HG03097 (cell line): Measurements from ENCODE around the gene PSAP.

Experiments used
- ATAC-seq: cut with Tn5 transposase; IDR thresholded peaks from one replicate; pipeline ENCODE4 v1.9.1; 2021; ENCODE audit not compliant: unreplicated experiment, low FRiP score

The PSAP gene

DNA sequence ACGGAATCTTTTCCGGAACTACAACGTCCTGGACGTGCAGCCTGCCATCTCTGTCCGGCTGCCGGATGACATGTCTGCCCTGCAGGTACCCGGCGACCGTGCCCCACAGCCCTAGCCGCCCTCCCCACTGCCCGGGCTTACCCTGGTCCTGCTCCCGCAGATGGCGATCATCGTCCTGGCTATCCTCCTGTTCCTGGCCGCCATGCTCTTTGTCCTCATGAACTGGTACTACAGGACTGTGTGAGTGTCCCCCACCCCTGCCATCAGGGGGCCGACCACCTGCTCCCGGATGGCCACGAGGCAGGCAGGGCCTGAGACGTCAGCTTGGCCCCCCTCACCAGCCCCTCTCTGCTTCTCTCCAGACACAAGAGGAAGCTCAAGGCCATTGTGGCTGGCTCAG, 39.7 kb downstream of the PSAP start:
- no peak for ATAC-seq

DNA sequence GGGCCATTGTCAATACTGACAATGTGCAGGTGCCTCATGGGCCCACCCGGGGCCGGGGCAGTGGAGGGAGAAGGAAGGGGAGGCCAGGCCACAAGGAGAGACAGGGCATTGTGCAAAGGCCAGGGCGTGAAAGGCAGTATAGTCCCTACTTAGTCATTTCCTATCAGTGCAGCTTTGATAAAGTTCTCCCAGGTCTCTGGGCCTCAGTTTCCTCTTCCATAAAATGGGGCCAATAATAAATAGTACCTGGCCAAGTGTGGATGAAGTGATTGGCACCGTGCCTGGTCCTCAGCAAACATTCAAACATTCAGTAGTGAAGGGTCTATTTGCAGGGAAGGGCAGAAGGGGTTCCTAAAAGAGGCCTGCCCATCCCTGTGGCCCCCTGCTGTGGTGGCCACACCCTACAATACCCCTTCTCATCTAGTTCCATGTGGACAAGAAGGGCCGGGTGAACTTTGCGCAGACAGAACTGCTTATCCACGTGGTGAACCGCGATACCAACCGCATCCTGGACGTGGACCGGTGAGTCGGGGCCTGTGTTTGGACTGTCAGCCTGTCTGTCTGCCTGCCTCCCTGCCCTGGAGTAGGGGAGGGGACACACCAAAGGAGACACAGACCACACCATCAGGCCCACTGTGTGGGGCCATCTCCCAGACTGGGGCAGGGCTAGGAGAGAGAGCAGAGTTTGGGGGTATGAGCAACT, 40.9 kb downstream of the PSAP start:
- no peak for ATAC-seq

DNA sequence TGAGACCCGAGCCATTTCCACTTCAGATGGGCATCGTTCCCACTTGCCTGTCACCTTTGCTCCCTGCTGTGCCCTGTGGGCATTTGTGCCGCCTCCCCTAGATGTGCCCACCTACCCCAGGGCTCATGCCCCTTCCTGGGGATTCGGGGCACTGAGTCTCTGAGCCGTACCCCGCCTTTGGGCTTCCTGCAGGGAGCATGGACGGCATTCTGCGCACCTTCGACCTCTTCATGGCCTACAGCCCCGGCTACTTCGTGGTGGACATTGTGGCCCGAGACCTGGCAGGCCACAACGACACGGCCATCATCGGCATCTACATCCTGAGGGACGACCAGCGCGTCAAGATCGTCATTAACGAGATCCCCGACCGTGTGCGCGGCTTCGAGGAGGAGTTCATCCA, 41.4 kb downstream of the PSAP start:
- ATAC-seq = no peak

DNA sequence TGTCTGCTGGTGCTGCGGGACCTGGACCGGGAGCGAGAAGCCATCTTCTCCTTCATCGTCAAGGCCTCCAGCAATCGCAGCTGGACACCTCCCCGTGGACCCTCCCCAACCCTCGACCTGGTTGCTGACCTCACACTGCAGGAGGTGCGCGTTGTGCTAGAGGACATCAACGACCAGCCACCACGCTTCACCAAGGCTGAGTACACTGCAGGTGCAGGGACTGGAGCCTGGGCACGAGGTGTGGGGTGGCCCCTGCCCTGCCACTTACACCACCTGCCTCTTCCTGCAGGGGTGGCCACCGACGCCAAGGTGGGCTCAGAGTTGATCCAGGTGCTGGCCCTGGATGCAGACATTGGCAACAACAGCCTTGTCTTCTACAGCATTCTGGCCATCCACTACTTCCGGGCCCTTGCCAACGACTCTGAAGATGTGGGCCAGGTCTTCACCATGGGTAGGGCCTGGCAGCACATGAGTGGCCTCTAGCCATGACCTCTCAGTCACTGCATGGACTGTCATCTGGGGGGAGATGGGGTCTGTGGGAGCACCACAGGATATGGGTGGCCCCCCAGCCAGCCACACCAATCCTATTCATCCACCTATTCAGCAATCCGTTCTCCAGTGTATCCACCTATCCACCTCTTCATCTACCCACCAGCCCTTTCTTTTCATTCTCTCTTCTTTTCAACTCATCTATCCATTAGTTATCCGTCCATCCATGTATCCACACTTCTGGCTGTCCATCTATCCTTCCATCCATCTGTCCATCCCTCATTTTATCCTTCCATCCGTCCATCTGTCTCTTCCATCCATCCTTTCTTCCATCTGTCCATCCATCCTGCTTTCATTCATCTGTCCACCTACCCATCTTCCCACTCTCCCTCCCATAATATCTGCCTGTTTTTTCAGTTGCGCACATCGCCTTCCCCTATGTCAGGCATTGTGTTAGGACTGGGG, 43.2 kb downstream of the PSAP start:
- no peak for ATAC-seq

DNA sequence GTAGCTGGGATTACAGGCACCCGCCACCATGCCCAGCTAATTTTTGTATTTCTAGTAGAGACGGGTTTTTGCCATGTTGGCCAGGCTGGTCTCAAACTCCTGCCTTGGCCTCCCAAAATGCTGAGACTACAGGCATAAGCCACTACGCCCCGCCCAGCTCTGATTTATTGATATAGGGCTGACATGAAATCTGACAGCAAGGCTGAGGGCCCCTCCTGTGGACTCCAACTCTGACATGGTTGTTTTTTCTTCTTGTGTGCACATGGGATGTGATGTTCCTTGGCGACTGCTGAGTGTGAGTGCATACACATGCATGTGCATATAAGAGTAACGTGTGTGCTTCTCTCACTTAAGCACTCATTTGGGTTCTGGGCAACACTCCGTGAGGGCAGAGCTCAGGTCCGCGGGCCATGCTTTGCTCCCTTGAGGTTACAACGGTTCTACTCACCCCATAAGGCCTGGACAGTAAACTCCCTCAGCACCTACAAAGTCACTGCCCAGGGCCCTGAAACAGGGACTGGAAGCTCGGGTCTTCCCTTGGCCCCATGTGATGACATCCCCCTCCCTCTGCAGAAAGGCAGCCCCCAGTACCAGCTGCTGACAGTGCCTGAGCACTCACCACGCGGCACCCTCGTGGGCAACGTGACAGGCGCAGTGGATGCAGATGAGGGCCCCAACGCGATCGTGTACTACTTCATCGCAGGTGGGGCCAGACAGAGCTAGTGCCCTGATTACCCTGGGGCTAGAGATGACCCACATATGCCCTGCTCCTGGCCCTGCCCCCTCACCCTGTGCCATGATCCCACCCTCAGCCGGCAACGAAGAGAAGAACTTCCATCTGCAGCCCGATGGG, 44.1 kb downstream of the PSAP start:
- ATAC-seq = no peak

DNA sequence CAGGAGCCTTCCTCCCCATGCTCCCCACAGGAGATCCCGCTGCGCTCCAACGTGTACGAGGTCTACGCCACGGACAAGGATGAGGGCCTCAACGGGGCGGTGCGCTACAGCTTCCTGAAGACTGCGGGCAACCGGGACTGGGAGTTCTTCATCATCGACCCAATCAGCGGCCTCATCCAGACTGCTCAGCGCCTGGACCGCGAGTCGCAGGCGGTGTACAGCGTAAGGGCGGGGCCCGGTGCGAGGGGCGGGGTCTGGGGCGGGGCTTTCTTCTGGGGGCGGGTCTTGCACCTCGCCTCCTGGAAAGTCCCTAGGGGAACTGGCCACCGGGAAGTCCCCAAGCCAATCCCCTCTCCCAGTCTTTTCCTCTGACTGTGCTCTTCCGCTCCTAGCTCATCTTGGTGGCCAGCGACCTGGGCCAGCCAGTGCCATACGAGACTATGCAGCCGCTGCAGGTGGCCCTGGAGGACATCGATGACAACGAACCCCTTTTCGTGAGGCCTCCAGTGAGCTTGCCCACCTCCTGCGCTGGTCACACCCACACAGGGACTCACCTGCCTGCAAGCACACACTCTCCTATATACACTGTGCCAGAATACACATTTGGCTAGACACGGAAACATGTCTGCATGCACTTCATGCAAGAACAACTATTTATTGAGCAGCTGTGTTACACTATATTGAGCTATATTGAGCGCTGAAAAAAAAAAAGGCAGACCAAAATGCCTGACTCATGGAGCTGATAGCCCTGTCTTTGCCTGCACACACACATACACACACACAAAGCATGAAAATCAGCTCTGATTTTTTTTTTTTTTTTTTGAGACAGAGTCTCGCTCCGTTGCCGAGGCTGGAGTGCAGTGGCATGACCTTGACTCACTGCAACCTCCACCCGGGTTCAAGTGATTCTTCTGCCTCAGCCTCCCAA, 45.0 kb downstream of the PSAP start:
- ATAC-seq = no peak

DNA sequence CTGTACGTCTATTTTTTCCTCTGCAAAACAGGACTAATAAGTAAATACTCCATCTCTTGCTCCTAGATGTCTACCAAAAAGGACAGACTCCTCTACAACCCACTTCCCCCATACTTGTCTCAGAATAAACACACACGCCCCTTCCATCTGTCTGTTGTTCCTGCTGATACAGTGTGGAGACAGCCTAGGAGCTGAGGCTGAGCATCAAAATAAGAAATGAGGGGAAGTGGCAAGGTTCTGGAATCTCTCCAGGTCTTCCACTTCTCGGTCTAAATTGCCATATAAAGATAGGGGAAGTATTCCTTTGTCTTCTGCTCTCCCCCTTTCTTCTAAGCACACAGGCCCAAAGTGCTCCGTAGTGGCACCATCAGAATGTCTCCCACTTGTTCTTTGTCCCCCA, 47.0 kb downstream of the PSAP start:
- no peak for ATAC-seq

DNA sequence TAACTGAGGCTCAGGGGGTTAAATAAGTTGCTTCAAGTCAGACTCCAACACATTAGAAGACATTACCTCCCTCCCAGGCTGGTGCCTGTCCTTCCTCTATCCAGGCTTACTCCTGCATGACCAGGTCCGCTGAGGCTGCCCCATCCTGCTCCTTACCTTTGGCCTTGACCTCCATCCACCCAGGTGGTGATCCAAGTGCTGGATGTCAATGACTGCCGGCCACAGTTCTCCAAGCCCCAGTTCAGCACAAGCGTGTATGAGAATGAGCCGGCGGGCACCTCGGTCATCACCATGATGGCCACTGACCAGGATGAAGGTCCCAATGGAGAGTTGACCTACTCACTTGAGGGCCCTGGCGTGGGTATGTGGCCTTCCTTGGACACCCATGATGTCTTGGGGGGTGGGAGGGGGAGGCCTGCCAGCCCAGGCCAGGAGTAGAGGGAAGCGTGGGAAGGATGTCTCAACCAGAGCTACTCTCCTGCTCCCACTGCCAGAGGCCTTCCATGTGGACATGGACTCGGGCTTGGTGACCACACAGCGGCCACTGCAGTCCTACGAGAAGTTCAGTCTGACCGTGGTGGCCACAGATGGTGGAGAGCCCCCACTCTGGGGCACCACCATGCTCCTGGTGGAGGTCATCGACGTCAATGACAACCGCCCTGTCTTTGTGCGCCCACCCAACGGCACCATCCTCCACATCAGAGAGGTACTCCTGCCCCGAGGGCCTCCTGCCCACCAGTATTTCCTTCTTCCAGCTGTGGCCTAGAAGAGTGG, 48.1 kb downstream of the PSAP start:
- no peak for ATAC-seq

DNA sequence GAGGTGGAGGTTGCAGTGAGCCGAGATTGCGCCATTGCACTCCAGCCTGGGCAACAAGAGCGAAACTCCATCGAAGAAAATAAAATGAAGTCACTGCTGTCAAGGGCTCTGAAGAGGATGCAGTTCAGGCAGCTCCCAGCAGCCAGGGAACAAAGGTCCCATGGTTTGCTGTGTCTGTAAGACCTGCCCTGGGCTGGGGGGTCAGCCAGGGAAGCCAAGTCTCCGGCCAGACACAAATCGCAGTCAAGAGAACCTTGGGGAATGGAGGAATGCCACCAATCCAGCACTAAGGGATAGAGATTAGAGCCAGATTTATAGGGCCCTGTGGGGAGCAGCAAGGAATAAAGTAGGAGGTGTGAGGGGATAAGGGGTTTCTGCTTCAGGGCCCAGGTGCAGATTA, 48.8 kb downstream of the PSAP start:
- no peak for ATAC-seq

DNA sequence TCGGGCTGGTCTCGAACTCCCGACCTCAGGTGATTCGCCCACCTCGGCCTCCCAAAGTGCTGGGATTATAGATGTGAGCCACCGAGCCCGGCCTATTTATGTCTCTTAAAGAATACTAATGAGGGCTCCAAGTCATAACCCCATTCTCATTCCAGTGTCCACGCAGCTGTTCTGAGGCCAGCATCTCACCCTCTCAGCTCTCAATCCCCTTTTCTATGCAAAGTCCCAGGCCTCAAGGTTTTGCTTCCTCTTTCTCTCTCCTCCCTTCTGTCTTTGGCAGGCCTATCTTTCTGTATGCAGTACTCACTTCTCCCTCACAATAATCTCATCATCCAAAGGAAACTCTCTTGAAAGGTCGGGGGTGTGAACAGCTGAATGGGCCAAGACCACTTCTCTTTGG, 49.7 kb downstream of the PSAP start:
- no peak for ATAC-seq

DNA sequence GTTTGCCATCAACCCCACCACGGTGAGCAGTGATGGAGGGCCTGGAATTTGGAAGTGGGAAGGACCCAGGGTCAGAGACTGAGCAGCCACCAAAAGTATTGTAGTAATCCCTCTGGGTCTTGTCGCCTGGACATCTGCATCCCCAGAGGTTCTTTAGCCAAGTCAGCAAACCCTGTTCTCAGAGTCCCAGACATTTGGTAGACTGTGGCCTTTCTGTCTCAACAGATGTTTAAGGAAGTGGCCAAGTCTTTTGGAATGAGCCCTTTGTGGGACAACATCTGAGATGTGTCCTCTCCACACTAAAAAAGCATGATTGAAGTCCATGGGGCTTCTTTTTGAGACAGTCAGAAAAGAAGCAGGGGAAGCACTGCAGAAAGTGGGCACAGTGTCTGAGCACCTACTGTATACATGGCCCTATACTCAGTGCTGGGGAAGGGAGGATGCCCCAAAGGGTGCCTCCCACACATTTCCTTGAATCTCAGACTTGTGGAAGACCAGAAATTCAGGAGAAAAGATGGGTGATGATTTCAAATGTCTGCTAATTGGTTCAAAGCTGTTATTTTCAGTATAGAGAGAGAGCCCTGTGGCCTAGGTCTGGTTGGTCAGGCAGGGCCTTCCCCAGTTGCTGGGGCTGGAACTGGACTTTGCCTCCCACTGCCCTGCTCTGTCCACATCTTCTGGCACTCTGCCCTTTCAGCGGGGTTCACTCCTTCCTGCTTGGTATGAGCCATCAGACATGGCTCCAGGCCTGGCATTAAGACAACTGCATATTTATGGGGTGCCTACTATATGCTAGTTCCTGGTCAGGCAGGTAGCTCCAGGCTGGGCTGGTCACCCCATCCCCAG, 51.2 kb downstream of the PSAP start:
- no peak for ATAC-seq

DNA sequence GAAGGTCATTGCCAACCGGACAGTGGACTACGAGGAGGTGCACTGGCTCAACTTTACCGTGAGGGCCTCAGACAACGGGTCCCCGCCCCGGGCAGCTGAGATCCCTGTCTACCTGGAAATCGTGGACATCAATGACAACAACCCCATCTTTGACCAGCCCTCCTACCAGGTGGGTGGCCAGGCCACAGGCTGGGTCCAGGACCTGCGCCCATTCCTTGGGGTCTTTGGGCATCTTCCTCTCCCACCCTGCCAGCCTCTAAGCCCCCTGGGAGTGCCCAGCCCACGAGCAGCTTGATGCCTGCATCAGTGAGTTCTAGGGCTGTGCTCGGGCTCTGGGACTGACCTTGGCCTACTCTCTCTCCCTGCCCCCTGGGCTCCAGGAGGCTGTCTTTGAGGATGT, 51.9 kb downstream of the PSAP start:
- ATAC-seq = no peak

DNA sequence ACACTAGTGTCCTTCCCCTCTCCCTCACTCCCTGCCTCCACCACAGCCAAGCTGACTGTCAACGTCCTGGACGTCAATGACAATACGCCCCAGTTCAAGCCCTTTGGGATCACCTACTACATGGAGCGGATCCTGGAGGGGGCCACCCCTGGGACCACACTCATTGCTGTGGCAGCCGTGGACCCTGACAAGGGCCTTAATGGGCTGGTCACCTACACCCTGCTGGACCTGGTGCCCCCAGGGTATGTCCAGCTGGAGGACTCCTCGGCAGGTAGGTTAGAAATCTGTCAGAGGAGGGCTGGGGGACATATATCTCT, 52.8 kb downstream of the PSAP start:
- no peak for ATAC-seq

DNA sequence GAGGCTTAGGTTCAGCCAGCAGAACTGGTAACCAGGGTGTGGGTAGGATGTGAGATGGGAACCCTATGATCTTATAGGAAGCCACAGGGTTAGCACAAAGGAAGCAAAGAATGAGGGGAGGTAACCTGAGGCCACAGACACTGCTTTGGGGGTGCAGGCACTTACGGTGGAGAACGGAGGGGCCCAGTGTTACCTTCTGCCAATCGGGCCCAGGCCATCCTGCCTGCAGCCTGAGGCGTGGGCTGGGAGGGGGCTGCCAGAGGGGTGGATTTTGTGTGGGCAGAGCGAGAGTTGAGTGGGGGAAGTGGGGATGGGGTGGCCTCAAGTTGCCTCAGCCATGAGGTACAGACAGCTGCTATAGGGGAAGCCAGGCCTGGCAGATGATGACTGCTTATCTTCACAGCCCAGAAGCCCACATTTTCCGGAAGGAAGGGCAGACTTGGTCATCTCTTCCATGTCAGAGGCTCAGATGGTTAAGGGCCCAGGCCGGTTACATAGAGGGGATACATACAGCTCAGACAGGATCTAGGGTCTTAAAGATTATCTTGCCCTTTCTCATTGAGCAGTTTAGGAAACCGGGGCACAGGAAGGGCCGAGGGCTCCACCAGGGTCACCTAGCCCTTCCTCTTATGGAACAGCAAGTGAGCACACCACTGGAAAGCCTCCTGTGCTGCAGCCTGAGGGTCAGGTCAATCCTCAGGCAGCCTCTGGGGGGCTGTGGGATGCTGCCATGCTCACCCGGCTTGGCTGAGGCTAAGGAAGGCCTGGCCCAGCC, 53.3 kb downstream of the PSAP start:
- no peak for ATAC-seq

DNA sequence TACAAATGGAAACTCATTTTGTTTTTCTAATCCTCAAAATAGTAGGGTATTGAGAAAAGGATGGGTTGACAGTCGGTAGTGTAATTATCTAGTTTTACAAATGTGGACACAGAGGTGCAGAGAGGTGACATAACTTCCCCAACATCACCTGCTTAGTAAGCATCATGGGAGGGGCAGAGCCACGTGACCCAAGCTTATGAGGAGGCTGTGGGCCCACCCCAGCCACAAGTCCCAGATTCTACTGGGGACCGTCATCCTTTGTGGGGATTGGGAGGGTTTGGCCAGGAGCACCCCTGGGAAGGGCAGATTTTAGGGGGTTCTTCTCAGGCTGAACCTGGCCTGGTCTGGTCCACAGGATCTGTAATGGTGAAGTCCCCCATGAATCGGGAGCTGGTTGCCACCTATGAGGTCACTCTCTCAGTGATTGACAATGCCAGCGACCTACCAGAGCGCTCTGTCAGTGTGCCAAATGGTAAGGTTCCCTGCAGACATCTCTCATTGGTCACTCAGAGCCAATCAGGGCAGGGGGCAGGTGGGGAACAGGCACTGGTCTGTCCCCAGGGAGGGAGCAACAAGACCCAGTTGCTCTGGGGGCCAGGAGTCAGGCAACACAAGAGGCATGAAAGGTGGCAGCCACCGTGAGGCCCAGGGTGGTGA, 54.2 kb downstream of the PSAP start:
- no peak for ATAC-seq

DNA sequence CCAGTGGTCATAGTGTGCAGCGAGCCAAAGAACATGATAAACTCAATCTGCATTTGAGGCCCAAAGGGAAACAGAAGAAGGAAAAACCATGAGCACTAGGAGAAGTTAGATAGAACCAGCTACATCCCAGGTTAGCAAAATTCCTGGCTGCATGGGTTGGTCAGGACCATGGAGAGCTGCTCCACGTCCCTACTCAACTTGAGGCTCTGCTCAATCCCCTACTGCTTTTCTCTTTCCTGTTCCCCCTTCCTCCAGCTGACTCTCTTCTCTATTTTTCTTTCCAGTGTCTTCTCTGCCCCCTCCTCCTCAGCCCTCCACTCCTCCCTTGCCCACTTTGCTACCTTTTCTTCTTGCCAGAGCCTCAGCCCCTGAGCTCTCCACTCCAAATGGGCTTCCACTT, 55.8 kb downstream of the PSAP start:
- no peak for ATAC-seq

DNA sequence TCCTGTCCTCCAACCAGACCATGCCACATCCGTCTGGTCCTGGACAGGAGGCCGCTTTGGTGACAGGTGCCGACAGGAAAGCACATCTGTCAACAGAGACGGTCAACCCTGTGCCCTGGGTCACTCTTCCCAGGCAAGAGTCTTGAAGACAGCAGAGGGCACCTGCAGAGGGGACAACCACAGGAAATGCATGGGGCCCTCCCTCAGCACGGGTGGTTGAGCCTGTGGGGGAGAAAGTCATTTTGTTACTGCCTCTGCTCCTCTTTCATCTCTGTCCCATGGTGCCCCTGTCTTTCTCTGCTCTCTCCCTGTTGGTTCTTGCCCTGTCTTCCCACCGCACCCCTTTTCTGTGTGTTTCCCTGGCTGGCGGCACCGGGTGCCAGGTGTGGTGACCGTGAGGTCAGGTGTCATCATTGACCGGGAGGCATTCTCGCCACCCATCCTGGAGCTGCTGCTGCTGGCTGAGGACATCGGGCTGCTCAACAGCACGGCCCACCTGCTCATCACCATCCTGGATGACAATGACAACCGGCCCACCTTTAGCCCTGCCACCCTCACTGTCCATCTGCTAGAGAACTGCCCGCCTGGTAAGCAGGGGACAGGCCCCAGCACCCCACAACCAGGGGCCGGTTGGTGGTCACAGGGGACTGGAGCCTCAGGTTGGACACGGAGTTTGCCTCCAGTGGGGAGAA, 60.2 kb downstream of the PSAP start:
- no peak for ATAC-seq
